ENCODE measurements around the gene CMTR1.
"Not testable (repeated sequence)": the region's sequence is repeated elsewhere in the genome, so short reads cannot be mapped to it uniquely, and the experiment has no call there.

DNA sequence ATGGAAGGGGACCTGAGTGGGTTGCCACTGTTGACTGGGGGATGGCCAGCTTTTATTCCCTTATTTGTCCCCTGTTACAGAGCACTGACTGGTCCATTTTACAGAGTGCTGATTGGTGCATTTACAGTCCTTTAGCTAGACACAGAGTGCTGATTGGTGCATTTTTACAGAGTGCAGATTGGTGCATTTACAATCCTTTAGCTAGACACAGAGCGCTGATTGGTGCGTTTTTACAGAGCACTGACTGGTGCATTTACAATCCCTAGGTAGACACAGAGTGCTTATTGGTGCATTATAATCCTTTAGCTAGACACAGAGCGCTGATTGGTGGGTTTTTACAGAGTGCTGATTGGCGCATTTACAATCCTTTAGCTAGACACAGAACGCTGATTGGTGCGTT is 67.9 kb downstream of the CMTR1 start:
- TF ChIP-seq EZH2 (IDR thresholded peaks at IDR 0.05; ENCODE audit: low read length, unreplicated experiment), result not testable (repeated sequence)
- TF ChIP-seq, protein P1, sequence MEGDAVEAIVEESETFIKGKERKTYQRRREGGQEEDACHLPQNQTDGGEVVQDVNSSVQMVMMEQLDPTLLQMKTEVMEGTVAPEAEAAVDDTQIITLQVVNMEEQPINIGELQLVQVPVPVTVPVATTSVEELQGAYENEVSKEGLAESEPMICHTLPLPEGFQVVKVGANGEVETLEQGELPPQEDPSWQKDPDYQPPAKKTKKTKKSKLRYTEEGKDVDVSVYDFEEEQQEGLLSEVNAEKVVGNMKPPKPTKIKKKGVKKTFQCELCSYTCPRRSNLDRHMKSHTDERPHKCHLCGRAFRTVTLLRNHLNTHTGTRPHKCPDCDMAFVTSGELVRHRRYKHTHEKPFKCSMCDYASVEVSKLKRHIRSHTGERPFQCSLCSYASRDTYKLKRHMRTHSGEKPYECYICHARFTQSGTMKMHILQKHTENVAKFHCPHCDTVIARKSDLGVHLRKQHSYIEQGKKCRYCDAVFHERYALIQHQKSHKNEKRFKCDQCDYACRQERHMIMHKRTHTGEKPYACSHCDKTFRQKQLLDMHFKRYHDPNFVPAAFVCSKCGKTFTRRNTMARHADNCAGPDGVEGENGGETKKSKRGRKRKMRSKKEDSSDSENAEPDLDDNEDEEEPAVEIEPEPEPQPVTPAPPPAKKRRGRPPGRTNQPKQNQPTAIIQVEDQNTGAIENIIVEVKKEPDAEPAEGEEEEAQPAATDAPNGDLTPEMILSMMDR (conservative IDR thresholded peaks at IDR 0.05; ENCODE audit: low read depth, low read length), result not testable (repeated sequence)

Measured in PC-3 (cell line).